CD4-positive, alpha-beta T cell treated with Interleukin-6 at 100 ng/mL for 8 hours (primary cell): ENCODE results near the gene IL13.
A peak's percentile ranks its signal among the peaks of the same experiment; 100 is the strongest.
"Not testable (repeated sequence)": the region's sequence is repeated elsewhere in the genome, so short reads cannot be mapped to it uniquely, and the experiment has no call there.

Experiments used
- DNase-seq: peaks from one replicate; pipeline ENCODE4 v3.0.0-alpha.2; 2020; ENCODE audit warnings: mixed read lengths, low spot score

The IL13 gene

DNA sequence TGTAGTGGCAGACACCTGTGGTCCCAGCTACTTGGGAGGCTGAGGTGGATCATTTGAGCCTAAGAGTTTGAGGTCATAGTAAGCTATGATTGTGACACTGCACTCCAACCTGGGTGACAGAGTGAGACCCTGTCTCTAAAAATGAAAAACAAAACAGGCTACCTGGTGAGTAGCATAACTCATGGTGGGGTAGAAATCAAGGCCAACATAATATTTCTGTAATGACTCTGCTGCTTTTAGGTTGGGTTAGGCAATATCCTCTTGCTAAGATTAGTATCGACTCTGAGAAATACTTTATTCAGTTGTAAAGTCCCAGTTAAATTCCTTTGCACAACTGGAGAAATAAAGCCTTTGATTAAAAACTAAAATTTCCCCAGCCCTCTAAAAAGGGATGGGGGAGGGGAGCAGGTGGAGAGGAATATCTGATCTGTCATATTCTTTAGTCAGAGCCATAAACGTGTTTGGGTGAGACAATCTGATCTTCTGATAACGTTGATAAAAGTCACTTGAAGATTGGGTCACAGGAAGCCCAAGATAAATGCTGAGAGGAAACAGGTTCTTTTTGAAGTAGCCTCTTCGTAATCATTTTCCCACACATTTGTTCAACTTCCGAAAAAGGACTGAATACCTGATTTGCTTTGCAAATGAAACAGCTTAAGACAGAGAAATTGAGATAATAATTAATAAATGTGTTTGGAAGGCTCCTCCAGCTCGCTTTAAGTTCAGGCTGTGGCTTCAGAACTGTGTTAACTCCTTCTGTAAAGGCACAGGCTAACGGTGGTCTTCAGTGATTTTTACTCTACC is 30.8 kb downstream of the IL13 start:
- DNase-seq, result peak; percentile 14

DNA sequence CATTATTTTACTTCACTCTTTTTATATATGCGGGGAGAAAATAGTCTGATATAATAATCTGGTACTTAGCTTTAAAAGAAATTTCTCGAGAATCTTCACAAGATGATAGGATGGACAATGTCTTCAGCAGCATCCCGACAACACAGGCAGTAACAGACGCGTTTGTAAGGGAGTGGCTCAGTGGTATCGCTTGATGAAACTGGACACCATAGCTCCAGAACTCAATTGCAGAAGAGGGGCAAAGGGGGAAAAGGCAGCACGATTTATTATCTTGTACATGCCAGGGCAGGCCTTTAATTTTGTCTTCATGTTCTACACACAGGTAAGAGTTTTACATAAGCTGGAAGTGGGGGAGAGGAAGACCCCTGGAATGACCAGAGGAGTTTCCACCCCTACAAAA is 31.5 kb downstream of the IL13 start:
- DNase-seq, result no peak

DNA sequence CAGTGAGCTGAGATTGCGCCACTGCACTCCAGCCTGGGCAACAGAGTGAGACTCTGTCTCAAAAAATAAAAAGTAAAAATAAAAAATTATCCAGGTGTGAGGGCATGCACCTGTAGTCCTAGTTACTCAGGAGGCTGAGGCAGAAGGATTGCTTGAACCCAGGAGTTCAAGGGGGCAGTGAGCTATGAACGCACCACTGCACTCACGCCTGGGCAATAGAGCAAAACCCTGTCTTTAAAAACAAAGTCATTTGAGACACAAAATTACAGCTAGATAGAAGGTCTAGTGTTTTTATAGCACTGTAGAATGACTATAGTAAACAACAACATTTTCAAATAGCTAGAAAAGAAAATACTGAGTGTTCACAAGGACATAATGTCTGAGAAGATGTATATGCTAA is 32.2 kb downstream of the IL13 start:
- no peak for DNase-seq

DNA sequence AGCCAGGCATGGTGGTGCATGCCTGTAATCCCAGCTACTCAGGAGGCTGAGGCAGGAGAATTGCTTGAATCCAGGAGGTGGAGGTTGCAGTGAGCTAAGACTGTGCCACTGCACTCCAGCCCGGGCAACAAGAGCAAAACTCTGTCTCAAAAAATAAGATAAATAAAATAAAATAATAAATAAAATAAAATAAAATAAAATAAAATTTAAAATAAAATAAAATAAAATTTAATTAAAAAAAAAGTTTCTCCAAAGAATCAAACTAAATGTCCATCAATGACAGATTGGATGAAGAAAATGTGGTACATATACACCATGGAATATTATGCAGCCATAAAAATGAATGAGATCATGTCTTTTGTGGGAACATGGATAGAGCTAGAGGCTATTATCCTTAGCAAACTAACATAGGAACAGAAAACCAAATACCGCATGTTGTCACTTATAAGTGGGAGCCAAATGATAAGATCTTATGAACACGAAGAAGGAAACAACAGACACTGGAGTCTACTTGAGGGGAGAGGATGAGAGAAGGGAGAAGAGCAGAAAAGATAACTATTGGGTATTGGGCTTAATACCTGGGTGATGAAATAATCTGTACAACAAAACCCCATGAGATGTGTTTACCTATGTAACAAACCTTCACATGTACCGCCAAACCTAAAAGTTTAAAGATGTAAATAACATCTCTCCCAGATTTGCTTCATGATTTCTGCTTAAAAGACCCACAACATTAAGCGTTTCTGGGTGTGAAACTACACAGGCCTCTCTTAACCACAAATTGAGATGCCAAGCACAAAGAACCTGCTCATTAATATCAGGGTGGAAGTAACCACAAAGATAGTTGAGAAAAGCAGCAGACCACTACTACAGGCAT is 34.0 kb downstream of the IL13 start:
- DNase-seq, result not testable (repeated sequence)

DNA sequence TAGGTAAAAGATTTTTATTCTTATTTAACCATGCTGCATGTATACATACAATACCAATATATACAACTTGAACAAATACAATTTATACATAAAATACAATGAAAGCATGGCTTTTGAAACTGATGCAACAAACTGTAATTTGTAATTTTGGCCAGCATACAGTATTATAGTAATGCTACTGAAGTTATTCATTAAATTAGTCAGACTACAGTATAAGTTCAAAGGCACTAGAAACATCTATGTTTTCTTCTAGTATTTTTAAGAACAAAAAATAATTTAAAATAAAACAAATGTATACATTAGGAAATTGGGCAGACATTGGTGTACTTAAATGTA is 34.6 kb downstream of the IL13 start:
- no peak for DNase-seq

DNA sequence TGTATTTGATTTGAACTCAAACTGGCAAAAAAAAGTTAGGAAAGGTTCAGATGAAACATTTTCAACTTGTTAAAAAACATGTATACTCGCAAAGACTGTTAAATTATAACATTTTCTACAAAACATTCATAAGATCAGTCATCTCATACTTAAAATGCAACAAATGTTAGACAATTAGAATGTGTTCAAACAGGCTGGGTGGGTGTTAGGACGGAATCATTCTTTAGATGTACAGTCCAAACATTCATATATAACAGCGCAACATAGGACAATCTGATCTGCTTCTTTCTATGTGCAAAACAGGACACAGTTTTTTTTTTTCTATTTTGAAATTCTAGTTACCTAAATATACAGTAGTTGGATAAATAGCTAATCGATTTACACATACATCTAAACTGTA is 38.0 kb downstream of the IL13 start:
- no peak for DNase-seq

DNA sequence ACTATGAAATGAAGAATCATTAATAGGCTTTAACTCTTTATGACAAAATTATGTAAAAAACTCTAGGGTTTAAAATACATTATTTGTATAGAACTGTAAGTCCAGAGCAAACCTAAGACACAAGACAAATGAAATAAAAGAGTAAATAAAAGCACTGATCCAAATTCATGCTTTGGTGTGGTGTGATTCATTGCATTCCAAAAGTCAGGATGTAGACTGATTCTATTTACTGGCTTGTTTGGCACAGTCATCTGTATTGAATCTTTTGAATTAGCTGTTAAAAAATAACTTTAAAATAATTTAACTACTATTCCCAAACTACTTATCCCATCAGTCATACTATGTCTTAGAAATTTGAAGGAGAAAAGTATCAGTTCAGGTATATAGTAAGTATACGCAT is 46.9 kb downstream of the IL13 start:
- no peak for DNase-seq

DNA sequence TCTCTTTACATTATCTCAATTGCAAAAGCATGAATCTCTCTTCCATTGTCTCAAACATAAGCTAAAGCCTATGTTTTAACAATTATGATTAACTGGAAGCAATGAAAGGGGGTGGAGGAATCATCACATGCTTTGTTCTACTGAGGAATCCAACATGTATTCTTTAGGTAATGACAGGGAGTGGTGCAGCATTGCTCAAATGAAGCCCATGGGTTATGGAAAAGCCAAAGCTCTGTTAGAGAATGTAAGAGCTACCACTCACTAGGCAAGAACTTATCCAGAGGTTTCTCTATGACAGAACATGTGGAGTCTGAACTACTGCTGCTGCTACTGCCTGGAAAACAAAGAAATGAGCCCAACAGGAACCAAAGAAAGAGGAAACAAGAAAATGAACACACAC is 50.7 kb downstream of the IL13 start:
- no peak for DNase-seq
